DND-41 (cell line): ENCODE results near the gene CTU2.

Source experiments
- ATAC-seq: fragments of 200-7000 bp; cut with Tn5 transposase; 3 replicates; pipeline ENCODE4 v1.9.1; 2021; ENCODE audit warnings: low read depth; ENCODE audit not compliant: insufficient read depth
- DNase-seq: peaks from one replicate; pipeline ENCODE4 v3.0.0-alpha.2; 2020
- H2AFZ ChIP-seq: 2 replicates; pipeline ENCODE4 v1.6.0; 2012; ENCODE audit warnings: low read depth, low read length
- H3K27ac ChIP-seq: 2 replicates; pipeline ENCODE4 v1.5.1; 2012; ENCODE audit warnings: low read length, inconsistent platforms
- H3K27me3 ChIP-seq: fragments of 200-600 bp; sonication (generic); 2 replicates; pipeline ENCODE4 v1.6.0; 2012; ENCODE audit warnings: low read length, mild to moderate bottlenecking, inconsistent platforms; ENCODE audit not compliant: insufficient read depth, poor library complexity
- H3K36me3 ChIP-seq: 2 replicates; pipeline ENCODE4 v1.5.1; 2012; ENCODE audit warnings: low read length, inconsistent platforms; ENCODE audit not compliant: insufficient read depth
- H3K4me1 ChIP-seq: 2 replicates; pipeline ENCODE4 v1.5.1; 2012; ENCODE audit warnings: mild to moderate bottlenecking, low read length; ENCODE audit not compliant: insufficient read depth
- H3K4me2 ChIP-seq: 2 replicates; pipeline ENCODE4 v1.6.0; 2012; ENCODE audit warnings: mild to moderate bottlenecking, moderate library complexity, low read length, inconsistent platforms; ENCODE audit not compliant: insufficient read depth
- H3K4me3 ChIP-seq, 2 experiments: fragments of 200-600 bp in 1 of 2; shearing (Covaris generic) in 1 of 2; 2 replicates each; pipeline ENCODE4 v1.5.1; 2012 to 2016; ENCODE audit warnings: inconsistent platforms in 2 of 2, low read length in 2 of 2, mild to moderate bottlenecking in 2 of 2, low read depth in 1 of 2, moderate library complexity in 1 of 2
- H3K79me2 ChIP-seq: 2 replicates; pipeline ENCODE4 v1.6.0; 2012; ENCODE audit warnings: low read length, inconsistent platforms; ENCODE audit not compliant: insufficient read depth
- H3K9ac ChIP-seq: 2 replicates; pipeline ENCODE4 v1.6.0; 2012; ENCODE audit warnings: low read depth, mild to moderate bottlenecking, inconsistent platforms, low read length, moderate library complexity
- H3K9me3 ChIP-seq: 2 replicates; pipeline ENCODE4 v1.5.1; 2012; ENCODE audit warnings: low read length, moderate library complexity, mild to moderate bottlenecking, inconsistent platforms; ENCODE audit not compliant: insufficient read depth, severe bottlenecking
- H4K20me1 ChIP-seq: 2 replicates; pipeline ENCODE4 v1.6.0; 2012; ENCODE audit warnings: low read length; ENCODE audit not compliant: insufficient read depth
- EZH2 ChIP-seq: IDR thresholded peaks from 3 replicates; pipeline ENCODE4 v1.6.1; 2012; ENCODE audit warnings: borderline replicate concordance, low read depth, mild to moderate bottlenecking, moderate library complexity, low read length, inconsistent platforms; ENCODE audit not compliant: severe bottlenecking
- TF ChIP-seq, protein P1 (sequence below): IDR thresholded peaks from 2 replicates; pipeline ENCODE4 v1.5.1; 2012; ENCODE audit warnings: borderline replicate concordance, low read length, moderate library complexity, mild to moderate bottlenecking; ENCODE audit not compliant: poor library complexity, severe bottlenecking; ENCODE audit errors: extremely low read depth

The CTU2 gene

DNA sequence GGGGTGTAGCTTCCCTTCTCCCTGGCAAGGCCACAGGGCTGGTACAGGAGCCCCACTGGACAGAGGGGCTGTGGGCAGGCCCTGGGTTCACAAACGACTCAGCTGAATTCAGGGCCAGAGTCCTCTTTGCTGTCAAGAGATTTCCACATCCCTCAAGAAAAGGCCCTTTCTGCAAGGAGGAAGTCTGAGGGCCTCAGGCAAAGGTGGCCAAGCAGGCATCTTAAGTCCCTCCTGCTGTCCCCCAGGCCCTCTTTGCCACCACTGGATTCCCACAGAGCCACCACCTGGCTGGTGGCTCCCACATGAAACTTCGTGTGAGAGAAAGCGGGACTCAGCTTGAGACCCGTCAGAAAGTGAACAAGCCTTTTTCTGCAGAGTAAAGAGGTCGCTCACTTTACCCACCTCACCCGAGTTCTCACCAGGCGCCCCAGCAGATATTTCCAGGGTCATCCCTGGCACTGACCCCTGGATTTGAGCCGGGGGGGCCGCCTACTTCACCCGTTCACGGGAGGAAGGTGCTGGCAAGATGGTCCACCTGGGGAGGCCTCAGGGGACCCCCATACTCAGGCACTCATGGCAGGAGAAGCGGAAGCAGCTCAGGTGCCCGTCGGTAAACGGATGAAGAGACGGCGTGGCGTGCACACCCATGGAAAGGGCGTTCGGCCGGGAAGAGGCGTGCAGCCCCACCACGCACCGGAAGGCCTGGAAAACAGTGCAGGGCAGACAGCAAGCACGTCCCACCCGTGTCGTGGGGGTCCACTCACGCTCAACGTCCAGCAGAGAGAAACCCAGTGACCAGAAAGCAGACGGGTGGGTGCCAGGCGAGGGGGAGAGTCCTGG is 3.7 kb upstream of the CTU2 start:
- peaks cover 33% of the 10 kb centered on the region for H4K20me1 ChIP-seq
- H3K9me3 ChIP-seq = no peaks in the 10 kb centered on the region
- H3K9ac ChIP-seq = peak overlapping the region; percentile 78
- H3K4me3 ChIP-seq = peak overlapping the region; percentile 21 to 58; a peak in 3 of 4 replicates
- DNase-seq = no peak
- TF ChIP-seq, protein P1, sequence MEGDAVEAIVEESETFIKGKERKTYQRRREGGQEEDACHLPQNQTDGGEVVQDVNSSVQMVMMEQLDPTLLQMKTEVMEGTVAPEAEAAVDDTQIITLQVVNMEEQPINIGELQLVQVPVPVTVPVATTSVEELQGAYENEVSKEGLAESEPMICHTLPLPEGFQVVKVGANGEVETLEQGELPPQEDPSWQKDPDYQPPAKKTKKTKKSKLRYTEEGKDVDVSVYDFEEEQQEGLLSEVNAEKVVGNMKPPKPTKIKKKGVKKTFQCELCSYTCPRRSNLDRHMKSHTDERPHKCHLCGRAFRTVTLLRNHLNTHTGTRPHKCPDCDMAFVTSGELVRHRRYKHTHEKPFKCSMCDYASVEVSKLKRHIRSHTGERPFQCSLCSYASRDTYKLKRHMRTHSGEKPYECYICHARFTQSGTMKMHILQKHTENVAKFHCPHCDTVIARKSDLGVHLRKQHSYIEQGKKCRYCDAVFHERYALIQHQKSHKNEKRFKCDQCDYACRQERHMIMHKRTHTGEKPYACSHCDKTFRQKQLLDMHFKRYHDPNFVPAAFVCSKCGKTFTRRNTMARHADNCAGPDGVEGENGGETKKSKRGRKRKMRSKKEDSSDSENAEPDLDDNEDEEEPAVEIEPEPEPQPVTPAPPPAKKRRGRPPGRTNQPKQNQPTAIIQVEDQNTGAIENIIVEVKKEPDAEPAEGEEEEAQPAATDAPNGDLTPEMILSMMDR = no peak
- TF ChIP-seq EZH2 = no peak
- ATAC-seq = no peak
- peaks cover 42% of the 10 kb centered on the region for H3K36me3 ChIP-seq
- H3K27me3 ChIP-seq = no peaks in the 10 kb centered on the region
- H3K4me2 ChIP-seq = peak overlapping the region; percentile 100
- peak overlapping the region; percentile 98 for H3K27ac ChIP-seq
- no peak overlapping the region for H2AFZ ChIP-seq
- H3K79me2 ChIP-seq = peaks cover 74% of the 10 kb centered on the region
- peaks cover 69% of the 10 kb centered on the region for H3K4me1 ChIP-seq

DNA sequence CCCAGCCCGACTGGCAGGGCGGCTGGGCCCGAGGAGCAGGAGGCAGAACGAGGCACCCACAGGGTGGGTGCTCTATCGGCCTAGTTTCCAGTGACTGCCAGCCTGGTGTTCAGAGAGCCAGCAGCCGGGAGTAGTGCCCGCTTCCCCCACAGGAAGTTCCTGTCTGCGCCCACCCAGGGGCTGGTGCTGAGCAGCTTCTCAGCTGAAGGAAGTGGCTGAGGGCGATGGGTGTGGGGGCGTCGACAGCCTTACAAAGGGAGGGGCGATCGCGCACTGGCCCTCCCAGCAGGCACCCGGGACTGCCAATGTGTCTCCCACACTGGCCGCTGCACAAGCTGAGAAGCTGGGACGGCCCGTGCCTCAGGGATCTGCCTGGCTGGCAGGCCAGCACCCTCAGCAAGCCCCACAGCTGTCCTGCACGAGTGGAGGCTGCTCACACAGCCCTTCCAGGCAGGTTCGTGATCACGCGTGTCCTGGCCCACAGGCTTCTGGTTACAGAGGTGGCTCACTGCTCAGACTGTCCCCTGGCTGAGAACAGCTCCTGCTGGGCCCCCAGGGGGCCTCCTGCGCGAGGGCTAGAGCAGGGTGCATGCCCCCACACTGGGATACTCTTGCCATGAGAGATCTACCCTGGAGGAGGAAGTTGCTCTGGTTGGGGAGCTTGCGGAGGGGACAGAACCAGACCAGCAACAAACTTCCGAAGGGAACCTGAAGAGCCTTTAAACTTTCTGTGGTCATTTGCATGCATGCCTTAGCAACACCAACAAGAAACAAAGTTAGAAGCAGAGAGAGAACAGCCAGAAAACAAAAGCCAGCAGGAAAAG is 2.6 kb upstream of the CTU2 start:
- H3K9me3 ChIP-seq = no peaks in the 10 kb centered on the region
- H3K4me1 ChIP-seq = peaks cover 80% of the 10 kb centered on the region
- peak overlapping the region; percentile 98 for H3K27ac ChIP-seq
- no peaks in the 10 kb centered on the region for H3K27me3 ChIP-seq
- H3K4me2 ChIP-seq = peak overlapping the region; percentile 100
- peak overlapping the region; percentile 63 for H2AFZ ChIP-seq
- H3K36me3 ChIP-seq = peaks cover 31% of the 10 kb centered on the region
- peaks cover 37% of the 10 kb centered on the region for H4K20me1 ChIP-seq
- DNase-seq (peak; percentile 93), ATAC-seq (peak; percentile 79)
- peak overlapping the region; percentile 21 to 58; a peak in 3 of 4 replicates for H3K4me3 ChIP-seq
- peak overlapping the region; percentile 78 for H3K9ac ChIP-seq
- TF ChIP-seq, protein P1 = no peak
- no peak for TF ChIP-seq EZH2
- H3K79me2 ChIP-seq = peaks cover 84% of the 10 kb centered on the region

DNA sequence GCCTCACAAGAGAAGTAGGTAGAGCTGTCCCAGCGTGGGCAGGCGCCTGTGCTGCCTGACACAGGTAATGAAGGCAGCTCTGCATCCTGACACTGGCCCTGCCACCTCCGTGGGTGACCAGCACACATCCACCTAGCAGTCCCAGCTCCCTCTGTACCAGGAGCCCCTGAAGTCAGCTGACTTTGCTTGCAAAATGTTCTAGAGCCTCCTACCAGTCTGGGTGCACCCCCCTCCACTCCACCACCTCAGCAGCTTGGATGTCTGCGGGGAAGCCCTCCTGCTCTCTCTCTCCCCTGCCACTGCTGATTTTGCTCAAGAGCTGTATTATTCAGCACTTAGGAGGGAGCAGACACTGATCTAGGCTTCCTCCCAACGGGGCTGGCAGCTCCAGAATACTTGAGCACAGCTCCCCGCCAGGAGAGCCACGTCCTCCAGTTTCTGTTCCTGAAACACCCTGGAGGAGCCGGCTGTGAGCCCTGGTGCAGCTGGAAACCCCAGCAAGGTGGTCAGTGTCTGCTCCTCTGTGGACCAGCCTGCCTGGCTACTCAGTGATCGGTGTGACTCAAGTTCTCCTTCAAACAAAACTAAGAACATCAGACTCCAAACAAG is 1.1 kb upstream of the CTU2 start:
- H3K79me2 ChIP-seq = peaks cover 94% of the 10 kb centered on the region

More for the DNA sequence above, 1.1 kb upstream of the CTU2 start:
- no peaks in the 10 kb centered on the region for H3K9me3 ChIP-seq
- peak overlapping the region; percentile 89 for H3K9ac ChIP-seq
- no peak for DNase-seq
- H2AFZ ChIP-seq = no peak overlapping the region
- TF ChIP-seq, protein P1 = no peak
- peak; percentile 21 for TF ChIP-seq EZH2
- H3K27me3 ChIP-seq = no peaks in the 10 kb centered on the region
- peaks cover 34% of the 10 kb centered on the region for H4K20me1 ChIP-seq
- peak overlapping the region; percentile 100 for H3K4me2 ChIP-seq
- H3K27ac ChIP-seq = peak overlapping the region; percentile 57
- H3K4me3 ChIP-seq = peak overlapping the region; percentile 94 to 100; a peak in 3 of 4 replicates
- H3K36me3 ChIP-seq = peaks cover 23% of the 10 kb centered on the region
- ATAC-seq = no peak
- peaks cover 79% of the 10 kb centered on the region for H3K4me1 ChIP-seq
